HepG2 (cell line): Measurements from ENCODE around the gene TRIM28. TPM values are rescaled to one million over a fixed set of nuclear protein-coding genes. Genes with fewer than 3 reads are reported as not detected.

Source experiments
- ASH2L ChIP-seq: fragments of 300-600, 200-600 bp; sonication (generic); IDR thresholded peaks from 2 replicates; pipeline ENCODE4 v1.7.0; 2017; ENCODE audit warnings: low read depth, mild to moderate bottlenecking, moderate library complexity, mixed read lengths, low read length; ENCODE audit not compliant: insufficient read length
- BCL6 ChIP-seq: IDR thresholded peaks from 2 replicates; pipeline ENCODE4 v1.6.1; 2016; ENCODE audit warnings: missing genetic modification reagents, missing compliant biosample characterization
- FOXA3 ChIP-seq: IDR thresholded peaks from 2 replicates; pipeline ENCODE4 v1.6.1; 2016; ENCODE audit warnings: missing genetic modification reagents, missing compliant biosample characterization
- FOXJ3 ChIP-seq: sonication (generic); formaldehyde crosslinking; IDR thresholded peaks from 2 replicates; pipeline ENCODE4 v1.4.0; 2020; ENCODE audit warnings: missing genetic modification reagents, mild to moderate bottlenecking, borderline replicate concordance
- FOXK1 ChIP-seq: sonication (generic); formaldehyde crosslinking; IDR thresholded peaks from 2 replicates; pipeline ENCODE4 v1.4.0; 2020; ENCODE audit warnings: low read depth, missing genetic modification reagents, borderline replicate concordance
- IRF2 ChIP-seq: IDR thresholded peaks from 2 replicates; pipeline ENCODE4 v1.6.1; 2018; ENCODE audit warnings: missing genetic modification reagents, missing compliant biosample characterization
- IRX3 ChIP-seq: sonication (generic); formaldehyde crosslinking; IDR thresholded peaks from 2 replicates; pipeline ENCODE4 v1.8.1; 2023; ENCODE audit warnings: mild to moderate bottlenecking, low read depth, missing genetic modification reagents, borderline replicate concordance
- JUNB ChIP-seq: sonication (generic); formaldehyde crosslinking; IDR thresholded peaks from 2 replicates; pipeline ENCODE4 v1.8.0; 2022; ENCODE audit warnings: missing genetic modification reagents, mild to moderate bottlenecking, borderline replicate concordance
- NCOA2 ChIP-seq: sonication (generic); formaldehyde crosslinking; IDR thresholded peaks from 2 replicates; pipeline ENCODE4 v1.8.0; 2022; ENCODE audit warnings: inconsistent platforms
- NR1H2 ChIP-seq: sonication (generic); formaldehyde crosslinking; IDR thresholded peaks from 2 replicates; pipeline ENCODE4 v1.8.1; 2022; ENCODE audit warnings: low read depth, missing genetic modification reagents, borderline replicate concordance
- NR2F6 ChIP-seq, 2 experiments: IDR thresholded peaks; 2 replicates each; pipeline ENCODE4 v1.6.1; 2016; ENCODE audit warnings: antibody characterized with exemption in 1 of 2, mild to moderate bottlenecking in 1 of 2
- PATZ1 ChIP-seq: sonication (generic); formaldehyde crosslinking; IDR thresholded peaks from 2 replicates; pipeline ENCODE4 v1.4.0; 2020; ENCODE audit warnings: missing genetic modification reagents
- PHF20 ChIP-seq: sonication (generic); formaldehyde crosslinking; IDR thresholded peaks from 2 replicates; pipeline ENCODE4 v1.5.0; 2020; ENCODE audit warnings: mild to moderate bottlenecking, missing genetic modification reagents
- PPARG ChIP-seq: conservative IDR thresholded peaks from 2 replicates; pipeline ENCODE4 v1.6.1; 2016; ENCODE audit warnings: missing biosample characterization, missing genetic modification reagents
- SKIL ChIP-seq: sonication (generic); formaldehyde crosslinking; IDR thresholded peaks from 2 replicates; pipeline ENCODE4 v1.8.0; 2022; ENCODE audit warnings: missing genetic modification reagents, mild to moderate bottlenecking, moderate library complexity, borderline replicate concordance
- TBL1XR1 ChIP-seq: fragments of 150-350 bp; IDR thresholded peaks from 2 replicates; pipeline ENCODE4 v1.6.1; 2014; ENCODE audit warnings: borderline replicate concordance, low read length; ENCODE audit not compliant: partially characterized antibody
- TCF7 ChIP-seq: sonication (generic); IDR thresholded peaks from 2 replicates; pipeline ENCODE4 v1.6.1; 2016; ENCODE audit warnings: antibody characterized with exemption, low read depth
- TEAD3 ChIP-seq: optimal IDR thresholded peaks from 2 replicates; pipeline ENCODE3; 2016; ENCODE audit warnings: borderline replicate concordance
- ZFY ChIP-seq: sonication (generic); formaldehyde crosslinking; IDR thresholded peaks from 2 replicates; pipeline ENCODE4 v1.4.0; 2020; ENCODE audit warnings: missing genetic modification reagents
- ZNF451 ChIP-seq: sonication (generic); formaldehyde crosslinking; IDR thresholded peaks from 2 replicates; pipeline ENCODE4 v1.5.0; 2020; ENCODE audit warnings: mild to moderate bottlenecking, missing genetic modification reagents
- ZNF501 ChIP-seq: sonication (generic); formaldehyde crosslinking; IDR thresholded peaks from 2 replicates; pipeline ENCODE4 v1.5.1; 2020; ENCODE audit warnings: mild to moderate bottlenecking, moderate library complexity, missing genetic modification reagents
- ZNF567 ChIP-seq: sonication (generic); formaldehyde crosslinking; IDR thresholded peaks from 2 replicates; pipeline ENCODE4 v1.8.1; 2023; ENCODE audit warnings: mild to moderate bottlenecking, missing genetic modification reagents, borderline replicate concordance
- ZSCAN29 ChIP-seq: sonication (generic); formaldehyde crosslinking; conservative IDR thresholded peaks from 2 replicates; pipeline ENCODE4 v1.4.0; 2020; ENCODE audit warnings: mild to moderate bottlenecking, missing genetic modification reagents
- polyA plus RNA-seq, 8 experiments: library from polyadenylated mRNA; depleted of rRNA in 3 of 8; stranded (reverse) in 7 of 8; unstranded in 1 of 8; fragments of >200 nt; fragmentation: Illumina TruSeq in 4 of 8; extraction: Trizol in 4 of 8; gene quantifications; 2 replicates each; pipeline versions ENCODE4 v1.2.1 to v1.2.3, GENCODE V29; 2011 to 2016; ENCODE audit warnings: low read depth in 4 of 8, missing spikeins in 1 of 8, mixed read lengths in 1 of 8; ENCODE audit not compliant: insufficient read depth in 1 of 8
- total RNA-seq, 5 experiments: library from RNA; depleted of rRNA; stranded (reverse); fragments of >200 nt; fragmentation: Illumina TruSeq; extraction: Trizol; gene quantifications; 2 replicates each; pipeline ENCODE4 v1.2.3, GENCODE V29; 2016; ENCODE audit warnings: low read depth in 1 of 5
- TF ChIP-seq, protein P1 (sequence below): sonication (generic); formaldehyde crosslinking; IDR thresholded peaks from 2 replicates; pipeline ENCODE4 v1.4.0; 2020; ENCODE audit warnings: missing genetic modification reagents, borderline replicate concordance

Gene TRIM28
- total and polyA plus RNA-seq, 2 of the 13 experiments (the other 11 are each of a cell fraction or from before 2014, with no cell fraction given), result 361 to 439 TPM

- TF ChIP-seq IRX3 (CRISPR knock-in tag) (0 out of 2 replicates have a peak, but pooled peaks have one; percentile 5), ZNF567 (CRISPR knock-in tag) (no peak), PATZ1 (CRISPR knock-in tag) (peak; percentile 70), NR2F6 (IDR thresholded peaks at IDR 0.05) (peak; percentile 93; the same call in 1 of the 2 replicates), NR2F6 (CRISPR knock-in tag; IDR thresholded peaks at IDR 0.05) (peak; percentile 88), ZNF451 (no peak), TEAD3 (CRISPR knock-in tag) (peak; percentile 12), PHF20 (CRISPR knock-in tag) (0 out of 2 replicates have a peak, but pooled peaks have one; percentile 24), FOXK1 (peak; percentile 35), SKIL (CRISPR knock-in tag) (peak; percentile 72; the same call in 1 of the 2 replicates), FOXJ3 (CRISPR knock-in tag) (peak; percentile 65; the same call in 1 of the 2 replicates), ASH2L (peak; percentile 9), TBL1XR1 (peak; percentile 86), ZSCAN29 (CRISPR knock-in tag) (0 out of 2 replicates have a peak, but pooled peaks have one; percentile 52), NR1H2 (CRISPR knock-in tag) (no peak), FOXA3 (CRISPR knock-in tag) (peak; percentile 46; the same call in 1 of the 2 replicates), JUNB (peak; percentile 74), PPARG (CRISPR knock-in tag) (peak; percentile 66; the same call in 1 of the 2 replicates), ZFY (CRISPR knock-in tag) (no peak), ZNF501 (peak; percentile 58), NCOA2 (peak; percentile 43), BCL6 (CRISPR knock-in tag) (peak; percentile 73), TCF7 (peak; percentile 65), IRF2 (CRISPR knock-in tag) (peak; percentile 25; the same call in 1 of the 2 replicates)
- TF ChIP-seq, protein P1, sequence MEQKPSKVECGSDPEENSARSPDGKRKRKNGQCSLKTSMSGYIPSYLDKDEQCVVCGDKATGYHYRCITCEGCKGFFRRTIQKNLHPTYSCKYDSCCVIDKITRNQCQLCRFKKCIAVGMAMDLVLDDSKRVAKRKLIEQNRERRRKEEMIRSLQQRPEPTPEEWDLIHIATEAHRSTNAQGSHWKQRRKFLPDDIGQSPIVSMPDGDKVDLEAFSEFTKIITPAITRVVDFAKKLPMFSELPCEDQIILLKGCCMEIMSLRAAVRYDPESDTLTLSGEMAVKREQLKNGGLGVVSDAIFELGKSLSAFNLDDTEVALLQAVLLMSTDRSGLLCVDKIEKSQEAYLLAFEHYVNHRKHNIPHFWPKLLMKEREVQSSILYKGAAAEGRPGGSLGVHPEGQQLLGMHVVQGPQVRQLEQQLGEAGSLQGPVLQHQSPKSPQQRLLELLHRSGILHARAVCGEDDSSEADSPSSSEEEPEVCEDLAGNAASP (CRISPR knock-in tag), result peak; percentile 85
Observed at GRCh38 chr19:58510084-58510862, 33.6 kb upstream of the TRIM28 start (continued).
